Mesenchymal stem cell (in vitro differentiated cells and primary cell): ENCODE results near the gene NAT14.

ENCODE experiments used
- DNase-seq: peaks from one replicate; pipeline ENCODE4 v3.0.0-alpha.2; 2013
- H2AFZ ChIP-seq: one replicate; pipeline ENCODE4 v1.6.1; 2013; ENCODE audit warnings: low read depth, mild to moderate bottlenecking, control low read depth, inconsistent platforms, low read length, moderate library complexity
- H2AK5ac ChIP-seq: 2 replicates; pipeline ENCODE4 v1.6.1; 2013; ENCODE audit warnings: low read length, moderate library complexity, mild to moderate bottlenecking, inconsistent platforms; ENCODE audit not compliant: severe bottlenecking
- H2BK120ac ChIP-seq: one replicate; pipeline ENCODE4 v1.6.1; 2013; ENCODE audit warnings: low read depth, mild to moderate bottlenecking, inconsistent platforms, low read length, moderate library complexity
- H2BK12ac ChIP-seq, 2 experiments: one replicate each; pipeline ENCODE4 v1.6.1; 2013; ENCODE audit warnings: inconsistent platforms in 2 of 2, low read length in 2 of 2, mild to moderate bottlenecking in 2 of 2, moderate library complexity in 2 of 2, control low read depth in 1 of 2
- H2BK15ac ChIP-seq: one replicate; pipeline ENCODE4 v1.6.1; 2013; ENCODE audit warnings: mild to moderate bottlenecking, low read depth, inconsistent platforms; ENCODE audit not compliant: poor library complexity, severe bottlenecking
- H2BK5ac ChIP-seq: 2 replicates; pipeline ENCODE4 v1.6.1; 2013; ENCODE audit warnings: low read depth, mild to moderate bottlenecking, low read length, control low read depth, inconsistent platforms; ENCODE audit not compliant: poor library complexity, severe bottlenecking
- H3K14ac ChIP-seq, 2 experiments: one replicate each; pipeline ENCODE4 v1.6.1; 2013; ENCODE audit warnings: inconsistent platforms in 2 of 2, low read length in 2 of 2, control low read depth in 1 of 2, mild to moderate bottlenecking in 1 of 2, moderate library complexity in 1 of 2
- H3K18ac ChIP-seq, 2 experiments: one replicate each; pipeline ENCODE4 v1.6.1; 2013; ENCODE audit warnings: inconsistent platforms in 2 of 2, low read length in 2 of 2, control low read depth in 1 of 2, low read depth in 1 of 2, mild to moderate bottlenecking in 1 of 2
- H3K23ac ChIP-seq, 2 experiments: one replicate each; pipeline ENCODE4 v1.6.1; 2013; ENCODE audit warnings: inconsistent platforms in 2 of 2, low read length in 2 of 2, mild to moderate bottlenecking in 2 of 2, moderate library complexity in 2 of 2, control low read depth in 1 of 2
- H3K27ac ChIP-seq: 2 replicates; pipeline ENCODE4 v1.5.1; 2013; ENCODE audit warnings: mild to moderate bottlenecking, moderate library complexity, low read length, control low read depth, inconsistent platforms; ENCODE audit not compliant: poor library complexity, severe bottlenecking
- H3K27me3 ChIP-seq, 2 experiments: 2 replicates each; pipeline versions ENCODE4 v1.6.1 to v1.7.0; 2013; ENCODE audit warnings: low read length in 2 of 2, mild to moderate bottlenecking in 2 of 2, moderate library complexity in 2 of 2, control low read depth in 1 of 2, inconsistent platforms in 1 of 2; ENCODE audit not compliant: control insufficient read depth in 1 of 2, insufficient read depth in 1 of 2
- H3K36me3 ChIP-seq, 2 experiments: 2 replicates each; pipeline versions ENCODE4 v1.6.1 to v1.7.0; 2013; ENCODE audit warnings: low read length in 2 of 2, control low read depth in 1 of 2, inconsistent platforms in 1 of 2, low read depth in 1 of 2, mild to moderate bottlenecking in 1 of 2; ENCODE audit not compliant: insufficient read depth in 2 of 2, control insufficient read depth in 1 of 2
- H3K4ac ChIP-seq, 2 experiments: one replicate each; pipeline ENCODE4 v1.6.1; 2013; ENCODE audit warnings: inconsistent platforms in 2 of 2, low read length in 2 of 2, mild to moderate bottlenecking in 2 of 2, moderate library complexity in 2 of 2, control low read depth in 1 of 2, low read depth in 1 of 2
- H3K4me1 ChIP-seq: 2 replicates; pipeline ENCODE4 v1.6.1; 2013; ENCODE audit warnings: low read depth, low read length, control low read depth; ENCODE audit not compliant: control insufficient read depth, insufficient read depth
- H3K4me2 ChIP-seq: 2 replicates; pipeline ENCODE4 v1.6.1; 2013; ENCODE audit warnings: low read length, mild to moderate bottlenecking, inconsistent platforms; ENCODE audit not compliant: poor library complexity, severe bottlenecking
- H3K4me3 ChIP-seq, 2 experiments: 2 replicates each; pipeline versions ENCODE4 v1.5.1 to v1.7.0; 2013; ENCODE audit warnings: low read length in 2 of 2, mild to moderate bottlenecking in 2 of 2, control low read depth in 1 of 2, low read depth in 1 of 2; ENCODE audit not compliant: insufficient read depth in 1 of 2
- H3K79me1 ChIP-seq: replicated peaks from 2 replicates; pipeline ENCODE4 v1.6.1; 2013; ENCODE audit warnings: mild to moderate bottlenecking, control low read depth, low read length, inconsistent platforms; ENCODE audit not compliant: poor library complexity, severe bottlenecking
- H3K9ac ChIP-seq: 2 replicates; pipeline ENCODE4 v1.7.0; 2013; ENCODE audit warnings: mild to moderate bottlenecking, low read length, moderate library complexity
- H3K9me3 ChIP-seq: 2 replicates; pipeline ENCODE4 v1.7.0; 2013; ENCODE audit warnings: mild to moderate bottlenecking, low read length; ENCODE audit not compliant: control insufficient read depth
- H4K8ac ChIP-seq: one replicate; pipeline ENCODE4 v1.6.1; 2013; ENCODE audit warnings: inconsistent platforms, mild to moderate bottlenecking, low read length, moderate library complexity
- H4K91ac ChIP-seq: one replicate; pipeline ENCODE4 v1.6.1; 2013; ENCODE audit warnings: mild to moderate bottlenecking, low read length, inconsistent platforms
- WGBS: methylation state at CpG from one replicate; pipeline ENCODE4 v1.1.7; 2013; ENCODE audit warnings: mixed read lengths; 5-methylcytosine and 5-hydroxymethylcytosine counted together

Gene NAT14

DNA sequence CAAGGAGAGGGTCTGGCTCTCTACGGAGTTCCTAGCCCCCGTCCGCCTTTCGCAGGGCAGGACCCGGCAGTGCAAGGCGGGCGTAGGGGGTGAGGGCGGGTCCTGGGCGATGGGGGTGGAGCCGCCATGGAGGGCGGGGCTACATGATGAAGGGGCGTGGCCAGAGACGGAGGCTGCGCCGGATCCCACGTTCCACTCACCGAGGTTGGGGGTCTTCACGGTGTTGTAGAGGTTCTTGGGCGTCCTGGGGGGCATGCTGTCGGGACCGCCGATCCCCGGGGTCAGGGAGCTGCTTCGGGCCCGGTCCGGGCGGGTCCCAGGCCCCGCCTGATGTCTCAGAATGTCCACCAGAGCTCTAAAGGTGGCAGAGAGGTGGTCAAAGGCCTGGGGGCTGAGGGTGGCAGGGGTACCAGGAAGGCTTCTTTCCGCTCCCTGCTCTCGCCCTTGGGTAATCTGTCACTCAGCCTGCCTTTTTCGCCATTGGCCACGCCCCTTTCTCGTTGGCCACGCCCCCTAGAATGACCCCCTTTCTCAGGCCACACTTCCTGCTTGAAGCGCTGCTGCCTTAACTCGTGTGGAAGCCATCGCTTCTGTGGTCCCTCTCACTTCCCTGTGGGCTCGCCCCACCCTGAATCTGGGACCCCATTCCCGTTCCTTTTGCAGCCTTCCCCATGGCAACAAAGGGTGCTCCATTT is 44.4 kb upstream of the NAT14 start:
- no peak for DNase-seq
- Histone ChIP-seq H3K14ac (no peak overlapping the region), H4K8ac (no peak overlapping the region)

DNA sequence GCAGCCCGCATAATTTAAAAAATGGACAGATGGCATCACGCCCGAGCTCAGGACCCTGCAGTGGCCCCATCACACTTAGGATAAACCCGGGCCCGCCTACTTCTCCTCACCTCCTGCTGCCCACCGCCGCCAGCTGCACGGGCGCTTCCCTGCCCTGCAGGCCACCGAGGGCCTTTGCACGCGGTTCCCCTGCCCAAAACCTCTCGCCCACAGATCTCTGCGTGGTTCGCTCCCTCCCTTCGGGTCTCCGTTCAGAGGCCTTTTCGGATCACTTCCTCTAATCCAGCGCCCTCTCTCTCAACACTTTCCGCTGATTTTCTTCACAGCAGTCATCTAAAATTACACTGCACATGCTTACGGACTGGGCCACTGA is 43.7 kb upstream of the NAT14 start:
- no peak overlapping the region for H2BK15ac ChIP-seq
- H3K27me3 ChIP-seq, result peaks cover 68 to 79% of the 10 kb centered on the region in 2 experiments
- H3K14ac ChIP-seq, result no peak overlapping the region
- no peak overlapping the region for H3K4me3 ChIP-seq
- H2BK12ac ChIP-seq, result no peak overlapping the region
- peaks cover 17% of the 10 kb centered on the region for H3K4me1 ChIP-seq
- H3K79me1 ChIP-seq, result no peaks in the 10 kb centered on the region
- H2BK5ac ChIP-seq, result no peak overlapping the region
- H3K4ac ChIP-seq, result no peak overlapping the region
- 7% methylated on average over 21 of the region's 21 CpGs for WGBS
- H4K8ac ChIP-seq, result no peak overlapping the region
- H3K18ac ChIP-seq, result no peak overlapping the region
- no peak overlapping the region for H2BK120ac ChIP-seq
- no peak overlapping the region for H3K23ac ChIP-seq
- H2AFZ ChIP-seq, result no peak overlapping the region
- H4K91ac ChIP-seq, result no peak overlapping the region
- peaks cover 0 to 2% of the 10 kb centered on the region in 2 experiments for H3K36me3 ChIP-seq
- H3K27ac ChIP-seq, result no peak overlapping the region
- no peaks in the 10 kb centered on the region for H3K9me3 ChIP-seq
- no peak overlapping the region for H2AK5ac ChIP-seq
- no peak overlapping the region for H3K9ac ChIP-seq
- no peak for DNase-seq
- H3K4me2 ChIP-seq, result no peak overlapping the region

More for the DNA sequence above, 44.4 kb upstream of the NAT14 start:
- H2BK5ac ChIP-seq, result no peak overlapping the region
- peaks cover 0 to 2% of the 10 kb centered on the region in 2 experiments for H3K36me3 ChIP-seq
- H3K23ac ChIP-seq, result no peak overlapping the region
- H2BK120ac ChIP-seq, result no peak overlapping the region
- WGBS, result 7% methylated on average over 26 of the region's 39 CpGs
- no peak overlapping the region for H4K91ac ChIP-seq
- no peak overlapping the region for H2AFZ ChIP-seq
- H3K18ac ChIP-seq, result no peak overlapping the region
- no peaks in the 10 kb centered on the region for H3K9me3 ChIP-seq
- H2BK15ac ChIP-seq, result no peak overlapping the region
- H3K9ac ChIP-seq, result no peak overlapping the region
- H3K79me1 ChIP-seq, result no peaks in the 10 kb centered on the region
- H2BK12ac ChIP-seq, result no peak overlapping the region
- H3K4me2 ChIP-seq, result no peak overlapping the region
- H3K4me3 ChIP-seq, result no peak overlapping the region
- peaks cover 17% of the 10 kb centered on the region for H3K4me1 ChIP-seq
- no peak overlapping the region for H2AK5ac ChIP-seq
- H3K27ac ChIP-seq, result no peak overlapping the region
- peaks cover 65 to 74% of the 10 kb centered on the region in 2 experiments for H3K27me3 ChIP-seq
- H3K4ac ChIP-seq, result no peak overlapping the region

DNA sequence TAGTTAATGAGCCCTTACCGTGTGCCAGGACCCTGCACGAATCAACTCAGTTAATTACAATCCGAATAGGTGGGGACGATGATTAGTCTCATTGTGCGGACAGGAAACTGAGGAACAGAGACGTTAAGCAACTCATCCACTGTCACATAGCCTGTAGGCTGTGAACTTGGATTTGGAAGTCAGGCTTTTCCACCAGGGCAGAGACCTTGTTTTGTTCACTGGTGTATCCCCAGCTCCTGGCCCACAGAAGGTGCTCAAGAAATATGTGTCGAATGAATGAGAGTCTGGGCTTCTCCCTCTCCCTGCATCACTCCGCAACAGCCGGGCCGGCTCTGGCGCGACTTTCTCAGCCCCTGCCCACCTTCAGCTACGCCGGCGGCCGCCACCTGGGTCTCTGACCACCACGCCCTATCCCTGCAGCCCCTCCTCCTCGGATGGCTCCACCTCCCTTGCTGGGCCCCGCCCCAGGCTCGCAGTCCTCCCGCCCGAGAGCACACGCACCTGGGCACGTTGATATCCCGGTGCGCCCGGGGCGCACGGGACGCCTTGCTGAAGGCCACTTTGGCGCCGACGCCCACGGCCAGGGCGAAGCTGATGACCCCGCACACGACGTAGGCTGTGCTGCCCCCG is 43.2 kb upstream of the NAT14 start:
- Histone ChIP-seq H3K9me3 (no peaks in the 10 kb centered on the region), H2AK5ac (no peak overlapping the region)

DNA sequence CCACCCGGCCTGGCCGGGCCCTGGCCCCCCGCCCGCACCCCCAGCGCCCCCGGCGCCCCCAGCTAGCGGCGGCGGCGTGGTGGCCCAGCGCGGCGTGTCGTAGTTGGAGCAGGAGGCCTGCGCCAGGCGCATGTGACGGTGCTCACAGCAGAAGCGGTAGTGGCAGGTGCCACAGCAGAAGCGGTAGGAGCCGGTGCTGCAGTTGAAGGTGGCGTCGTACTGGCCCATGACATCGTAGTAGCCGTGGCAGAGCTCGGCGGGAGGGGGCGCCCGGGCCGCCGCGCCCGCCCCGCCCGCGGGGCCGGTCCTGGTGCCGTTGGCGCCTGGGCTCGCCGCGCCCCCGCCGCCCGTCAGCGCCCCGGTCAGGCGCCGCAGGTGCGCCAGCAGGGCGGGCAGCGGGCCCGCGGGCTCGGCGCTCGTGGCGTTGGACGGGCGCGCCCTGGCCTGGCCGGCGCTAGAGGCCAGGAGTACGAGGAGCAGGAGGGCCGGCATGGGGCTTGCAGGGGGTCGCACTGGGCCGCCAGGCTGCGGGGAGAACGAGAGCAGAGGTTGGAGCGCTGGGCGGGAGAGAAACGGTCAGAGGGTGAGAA is 42.5 kb upstream of the NAT14 start:
- Histone ChIP-seq H3K4me2 (no peak overlapping the region), H3K9me3 (no peaks in the 10 kb centered on the region), H3K4me1 (peaks cover 16% of the 10 kb centered on the region), H3K14ac (no peak overlapping the region), H2BK120ac (no peak overlapping the region), H3K27me3 (peaks cover 77 to 81% of the 10 kb centered on the region in 2 experiments), H3K79me1 (no peaks in the 10 kb centered on the region), H4K8ac (no peak overlapping the region), H3K4me3 (no peak overlapping the region), H2BK12ac (no peak overlapping the region), H3K4ac (no peak overlapping the region), H3K23ac (no peak overlapping the region), H3K27ac (no peak overlapping the region), H3K18ac (no peak overlapping the region), H3K9ac (no peak overlapping the region), H4K91ac (no peak overlapping the region), H2BK5ac (no peak overlapping the region), H2BK15ac (no peak overlapping the region), H3K36me3 (peaks cover 0 to 2% of the 10 kb centered on the region in 2 experiments), H2AK5ac (no peak overlapping the region), H2AFZ (no peak overlapping the region)
- 2% methylated on average over 53 of the region's 72 CpGs for WGBS
- DNase-seq, result no peak

More for the DNA sequence above, 43.2 kb upstream of the NAT14 start:
- peaks cover 0 to 2% of the 10 kb centered on the region in 2 experiments for H3K36me3 ChIP-seq
- no peak overlapping the region for H3K18ac ChIP-seq
- H3K4me2 ChIP-seq, result no peak overlapping the region
- H4K8ac ChIP-seq, result no peak overlapping the region
- H3K9ac ChIP-seq, result no peak overlapping the region
- no peak overlapping the region for H2AFZ ChIP-seq
- H3K23ac ChIP-seq, result no peak overlapping the region
- no peak overlapping the region for H3K27ac ChIP-seq
- no peak overlapping the region for H2BK5ac ChIP-seq
- H3K79me1 ChIP-seq, result no peaks in the 10 kb centered on the region
- no peak overlapping the region for H4K91ac ChIP-seq
- H3K4me1 ChIP-seq, result peaks cover 17% of the 10 kb centered on the region
- 6% methylated on average over 21 of the region's 39 CpGs for WGBS
- DNase-seq, result no peak
- no peak overlapping the region for H3K14ac ChIP-seq
- no peak overlapping the region for H2BK12ac ChIP-seq
- H2BK15ac ChIP-seq, result no peak overlapping the region
- no peak overlapping the region for H2BK120ac ChIP-seq
- H3K27me3 ChIP-seq, result peaks cover 70 to 81% of the 10 kb centered on the region in 2 experiments
- no peak overlapping the region for H3K4ac ChIP-seq
- H3K4me3 ChIP-seq, result no peak overlapping the region
